Transverse colon (tissue), 4 donors: ENCODE data around the gene TOMM20L.

Experiments used
- POLR2A ChIP-seq: fragments of 450-650 bp; IDR thresholded peaks from one replicate; pipeline ENCODE4 v1.6.1; 2016; ENCODE audit warnings: antibody characterized with exemption, mild to moderate bottlenecking, moderate library complexity
- POLR2AphosphoS5 ChIP-seq, 3 donors: sonication (generic); formaldehyde crosslinking; IDR thresholded peaks; one replicate each; pipeline ENCODE4 v1.6.1; 2016; ENCODE audit warnings: antibody characterized with exemption in 3 of 3
- TF ChIP-seq, protein P1 (sequence below), 5 experiments: fragments of 200-600 bp in 3 of 5; fragments of 450-650 bp in 2 of 5; sonication (generic) in 3 of 5; IDR thresholded peaks; 1 replicate in 2 of 5; 2 replicates in 3 of 5; pipeline ENCODE4 v1.5.1; 2016 to 2017; ENCODE audit warnings: antibody characterized with exemption in 5 of 5, inconsistent platforms in 3 of 5, mild to moderate bottlenecking in 2 of 5, moderate library complexity in 1 of 5

DNA sequence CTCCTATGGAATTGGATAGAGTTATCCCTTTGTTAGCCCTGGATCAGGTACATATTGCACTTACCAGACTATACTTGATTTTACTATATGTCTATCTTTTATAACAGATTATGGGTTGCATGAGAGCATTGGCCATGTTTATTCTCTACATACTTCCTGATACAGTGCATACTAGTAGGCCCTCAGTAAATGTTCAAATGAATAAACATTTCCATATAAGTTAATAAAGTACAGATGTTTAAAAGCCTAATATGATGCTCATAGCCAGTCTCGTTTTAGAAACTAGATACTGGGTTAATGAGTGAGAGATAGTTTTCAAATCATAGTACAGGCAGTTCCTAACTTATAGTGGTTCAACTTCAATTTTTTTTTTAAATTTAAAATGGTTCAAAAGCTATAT lies 39.5 kb upstream of the TOMM20L start:
- TF ChIP-seq, protein P1, sequence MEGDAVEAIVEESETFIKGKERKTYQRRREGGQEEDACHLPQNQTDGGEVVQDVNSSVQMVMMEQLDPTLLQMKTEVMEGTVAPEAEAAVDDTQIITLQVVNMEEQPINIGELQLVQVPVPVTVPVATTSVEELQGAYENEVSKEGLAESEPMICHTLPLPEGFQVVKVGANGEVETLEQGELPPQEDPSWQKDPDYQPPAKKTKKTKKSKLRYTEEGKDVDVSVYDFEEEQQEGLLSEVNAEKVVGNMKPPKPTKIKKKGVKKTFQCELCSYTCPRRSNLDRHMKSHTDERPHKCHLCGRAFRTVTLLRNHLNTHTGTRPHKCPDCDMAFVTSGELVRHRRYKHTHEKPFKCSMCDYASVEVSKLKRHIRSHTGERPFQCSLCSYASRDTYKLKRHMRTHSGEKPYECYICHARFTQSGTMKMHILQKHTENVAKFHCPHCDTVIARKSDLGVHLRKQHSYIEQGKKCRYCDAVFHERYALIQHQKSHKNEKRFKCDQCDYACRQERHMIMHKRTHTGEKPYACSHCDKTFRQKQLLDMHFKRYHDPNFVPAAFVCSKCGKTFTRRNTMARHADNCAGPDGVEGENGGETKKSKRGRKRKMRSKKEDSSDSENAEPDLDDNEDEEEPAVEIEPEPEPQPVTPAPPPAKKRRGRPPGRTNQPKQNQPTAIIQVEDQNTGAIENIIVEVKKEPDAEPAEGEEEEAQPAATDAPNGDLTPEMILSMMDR (IDR thresholded peaks at IDR 0.05) = no peak
- TF ChIP-seq POLR2A = no peak
- TF ChIP-seq POLR2AphosphoS5 (IDR thresholded peaks at IDR 0.05) = no peak
